Testis (tissue), 2 donors: ENCODE results near the gene GPR183.

Experiments
- POLR2A ChIP-seq: fragments of 450-650 bp; IDR thresholded peaks from one replicate; pipeline ENCODE4 v1.6.1; 2017; ENCODE audit warnings: antibody characterized with exemption, mild to moderate bottlenecking, moderate library complexity
- TF ChIP-seq, protein P1 (sequence below), 3 experiments: fragments of 450-650 bp in 2 of 3; fragments of 200-600 bp in 1 of 3; sonication (generic) in 1 of 3; IDR thresholded peaks; one replicate each; pipeline ENCODE4 v1.5.1; 2016 to 2019; ENCODE audit warnings: antibody characterized with exemption in 3 of 3, mild to moderate bottlenecking in 2 of 3, moderate library complexity in 1 of 3

DNA sequence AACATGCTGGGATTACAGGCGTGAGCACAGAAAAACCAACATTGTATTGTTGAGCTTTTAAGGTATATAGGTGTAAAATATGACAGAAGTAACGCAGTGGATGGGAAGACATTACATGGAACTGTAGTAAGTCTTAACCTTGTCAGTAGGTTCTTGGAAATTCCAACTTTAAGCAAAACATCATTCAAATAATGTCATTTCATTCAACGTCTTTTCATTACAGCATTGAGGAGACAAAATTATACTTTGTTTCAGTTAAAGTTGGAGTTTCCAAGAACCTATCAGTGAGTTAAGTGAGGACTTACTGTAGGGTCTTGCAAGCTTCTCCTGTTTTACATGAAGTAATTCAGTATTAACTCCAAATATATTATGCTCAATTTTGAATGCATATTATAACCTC is 27.0 kb upstream of the GPR183 start:
- TF ChIP-seq, protein P1, sequence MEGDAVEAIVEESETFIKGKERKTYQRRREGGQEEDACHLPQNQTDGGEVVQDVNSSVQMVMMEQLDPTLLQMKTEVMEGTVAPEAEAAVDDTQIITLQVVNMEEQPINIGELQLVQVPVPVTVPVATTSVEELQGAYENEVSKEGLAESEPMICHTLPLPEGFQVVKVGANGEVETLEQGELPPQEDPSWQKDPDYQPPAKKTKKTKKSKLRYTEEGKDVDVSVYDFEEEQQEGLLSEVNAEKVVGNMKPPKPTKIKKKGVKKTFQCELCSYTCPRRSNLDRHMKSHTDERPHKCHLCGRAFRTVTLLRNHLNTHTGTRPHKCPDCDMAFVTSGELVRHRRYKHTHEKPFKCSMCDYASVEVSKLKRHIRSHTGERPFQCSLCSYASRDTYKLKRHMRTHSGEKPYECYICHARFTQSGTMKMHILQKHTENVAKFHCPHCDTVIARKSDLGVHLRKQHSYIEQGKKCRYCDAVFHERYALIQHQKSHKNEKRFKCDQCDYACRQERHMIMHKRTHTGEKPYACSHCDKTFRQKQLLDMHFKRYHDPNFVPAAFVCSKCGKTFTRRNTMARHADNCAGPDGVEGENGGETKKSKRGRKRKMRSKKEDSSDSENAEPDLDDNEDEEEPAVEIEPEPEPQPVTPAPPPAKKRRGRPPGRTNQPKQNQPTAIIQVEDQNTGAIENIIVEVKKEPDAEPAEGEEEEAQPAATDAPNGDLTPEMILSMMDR (IDR thresholded peaks at IDR 0.05): no peak
- no peak for TF ChIP-seq POLR2A
